Activated CD4-positive, alpha-beta T cell treated with anti-CD3 and anti-CD28 coated beads, Interleukin-2, Interleukin-6, amounts not matched to agents 100 ng/mL and 50 ng/mL, durations not matched to agents 16 hours and 8 hours (primary cell): Measurements from ENCODE around the gene NKIRAS1.

Experiments
- DNase-seq: peaks from one replicate; pipeline ENCODE4 v3.0.0-alpha.2; 2020

The NKIRAS1 gene

DNA sequence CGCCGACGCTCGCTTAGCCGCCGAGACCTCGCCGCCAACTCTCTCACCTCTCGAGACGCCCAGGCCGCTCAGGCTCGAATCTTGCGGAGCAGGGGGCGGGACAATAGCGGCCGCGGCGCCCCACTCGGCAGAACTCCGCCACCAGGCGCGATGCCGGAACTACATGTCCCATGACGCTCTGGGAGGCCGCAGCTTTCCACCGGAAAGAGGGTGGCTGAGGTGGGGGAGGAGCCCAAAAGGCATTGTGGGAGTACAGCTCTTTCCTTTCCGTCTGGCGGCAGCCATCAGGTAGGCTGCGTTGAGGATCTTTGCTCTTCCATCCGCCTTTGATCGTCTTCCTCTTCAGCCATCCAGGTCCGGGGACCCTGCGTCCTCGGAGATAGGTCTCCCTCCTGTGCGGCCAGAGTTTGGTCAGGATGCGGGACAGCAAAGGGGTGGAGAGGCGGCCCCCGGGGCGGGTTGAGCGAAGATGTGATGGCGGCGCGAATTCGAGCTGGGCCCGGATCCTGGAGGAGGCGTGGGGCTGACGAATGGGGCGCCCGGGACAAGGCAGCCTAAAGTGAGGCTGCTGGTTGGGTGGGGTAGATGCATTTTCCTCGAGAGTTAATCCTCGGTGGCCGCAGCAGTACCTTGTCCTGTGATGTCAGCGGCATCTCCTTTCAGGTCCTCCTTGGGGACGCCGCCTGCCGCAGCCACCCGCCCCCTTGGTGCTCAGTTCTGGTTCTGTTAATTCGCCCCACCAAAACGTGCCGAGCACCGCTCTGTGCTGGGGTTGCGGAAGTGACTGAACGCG is at the start of gene NKIRAS1, which contains the start of gene RPL15:
TSS of gene NKIRAS1 (minus strand) at position 105 of the 793 bp plus-strand sequence. CDS start 6,086 bp downstream, outside the sequence.
TSS of gene RPL15 (plus strand) at position 247 of the 793 bp plus-strand sequence. CDS start 728 bp downstream, outside the sequence.
- DNase-seq, result peak; percentile 98

DNA sequence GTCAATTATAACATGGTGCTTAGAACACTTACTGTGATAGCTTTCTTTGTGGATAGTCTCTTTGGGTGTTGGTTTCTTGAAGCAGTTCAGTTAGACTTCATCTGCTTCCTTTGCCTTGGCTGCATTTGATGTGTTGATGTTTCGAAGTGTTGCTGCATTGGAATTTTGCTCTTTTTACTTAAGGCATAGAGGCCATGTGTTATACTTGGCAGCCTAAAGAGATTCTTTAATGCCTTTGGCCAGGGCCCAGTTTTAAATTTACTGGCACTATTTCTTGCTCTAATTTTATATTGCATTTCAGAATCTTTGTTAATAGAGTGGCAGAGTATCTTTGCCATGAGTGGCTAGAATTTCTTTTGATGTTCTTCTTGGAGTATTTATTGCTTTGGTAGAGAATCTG is 49.5 kb upstream of the NKIRAS1 start:
- DNase-seq, result no peak

DNA sequence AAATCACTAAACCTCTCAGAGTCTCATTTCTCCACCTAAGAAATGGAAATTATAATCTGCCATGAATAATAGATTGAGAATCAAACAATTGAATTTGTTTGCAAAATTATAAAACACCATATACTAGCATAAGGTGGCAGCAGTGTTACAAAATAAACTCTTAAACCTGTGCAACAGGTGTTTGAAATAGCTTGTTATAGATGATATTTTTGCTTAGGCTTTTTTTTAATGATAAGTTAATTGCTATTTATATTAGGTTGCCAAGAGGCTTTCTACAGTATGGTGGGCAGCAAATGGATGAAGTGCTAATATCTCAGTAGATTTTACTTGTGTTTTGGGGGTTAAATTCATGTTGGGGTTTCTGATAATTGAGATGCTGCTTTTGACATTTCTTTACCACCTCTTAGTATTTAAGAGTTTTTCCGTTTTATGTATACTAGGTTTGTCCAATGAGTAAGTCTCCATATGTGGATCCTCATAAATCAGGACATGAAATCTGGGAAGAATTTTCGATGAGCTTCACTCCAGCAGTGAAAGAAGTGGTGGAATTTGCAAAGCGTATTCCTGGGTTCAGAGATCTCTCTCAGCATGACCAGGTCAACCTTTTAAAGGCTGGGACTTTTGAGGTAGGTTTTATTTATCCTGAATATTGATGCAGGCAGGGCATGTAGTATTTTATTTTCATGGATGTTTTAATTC is 47.9 kb upstream of the NKIRAS1 start:
- no peak for DNase-seq

DNA sequence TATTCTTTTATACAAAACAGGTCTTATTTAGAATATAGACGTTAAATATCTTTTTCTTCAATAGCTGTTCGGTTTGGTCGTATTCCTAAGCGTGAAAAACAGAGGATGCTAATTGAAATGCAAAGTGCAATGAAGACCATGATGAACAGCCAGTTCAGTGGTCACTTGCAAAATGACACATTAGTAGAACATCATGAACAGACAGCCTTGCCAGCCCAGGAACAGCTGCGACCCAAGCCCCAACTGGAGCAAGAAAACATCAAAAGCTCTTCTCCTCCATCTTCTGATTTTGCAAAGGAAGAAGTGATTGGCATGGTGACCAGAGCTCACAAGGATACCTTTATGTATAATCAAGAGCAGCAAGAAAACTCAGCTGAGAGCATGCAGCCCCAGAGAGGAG is 45.1 kb upstream of the NKIRAS1 start:
- DNase-seq, result no peak

DNA sequence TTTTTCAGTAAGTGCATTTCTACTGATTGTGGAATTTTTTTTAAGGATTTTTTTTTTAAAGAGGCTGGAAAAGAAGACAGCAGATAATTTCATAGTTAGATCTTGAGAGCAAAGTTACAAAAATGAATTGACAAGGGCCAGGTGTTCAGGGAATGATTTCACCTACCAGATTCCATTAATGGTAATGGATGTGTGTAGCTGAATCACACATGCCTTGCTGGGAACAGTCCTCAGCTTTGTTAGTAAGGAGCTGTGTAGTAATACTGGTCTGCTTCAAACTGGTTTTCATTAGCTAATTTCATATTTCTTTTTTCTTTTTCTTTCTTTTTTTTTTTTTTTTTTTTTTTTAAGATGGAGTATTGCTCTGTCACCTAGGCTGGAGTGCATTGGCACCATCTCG is 44.3 kb upstream of the NKIRAS1 start:
- DNase-seq, result no peak

DNA sequence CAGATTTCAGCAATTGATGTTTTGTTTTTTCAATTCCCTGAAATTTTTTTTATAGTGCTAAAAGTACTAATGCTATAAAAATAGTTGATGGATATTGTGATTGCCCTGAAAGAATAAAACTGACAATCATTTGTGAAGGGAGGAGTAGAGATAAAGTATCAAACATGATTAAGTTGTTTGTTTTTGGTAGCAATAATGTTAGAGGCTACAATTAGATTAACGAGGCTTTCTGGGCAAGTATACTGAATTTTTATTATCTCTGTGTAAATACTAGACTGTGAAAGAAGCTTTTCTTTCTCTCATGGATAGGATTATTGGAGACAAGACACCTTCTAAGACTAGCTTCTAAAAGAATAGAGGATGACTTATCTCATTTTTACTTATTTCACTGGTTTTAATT is 43.9 kb upstream of the NKIRAS1 start:
- no peak for DNase-seq

DNA sequence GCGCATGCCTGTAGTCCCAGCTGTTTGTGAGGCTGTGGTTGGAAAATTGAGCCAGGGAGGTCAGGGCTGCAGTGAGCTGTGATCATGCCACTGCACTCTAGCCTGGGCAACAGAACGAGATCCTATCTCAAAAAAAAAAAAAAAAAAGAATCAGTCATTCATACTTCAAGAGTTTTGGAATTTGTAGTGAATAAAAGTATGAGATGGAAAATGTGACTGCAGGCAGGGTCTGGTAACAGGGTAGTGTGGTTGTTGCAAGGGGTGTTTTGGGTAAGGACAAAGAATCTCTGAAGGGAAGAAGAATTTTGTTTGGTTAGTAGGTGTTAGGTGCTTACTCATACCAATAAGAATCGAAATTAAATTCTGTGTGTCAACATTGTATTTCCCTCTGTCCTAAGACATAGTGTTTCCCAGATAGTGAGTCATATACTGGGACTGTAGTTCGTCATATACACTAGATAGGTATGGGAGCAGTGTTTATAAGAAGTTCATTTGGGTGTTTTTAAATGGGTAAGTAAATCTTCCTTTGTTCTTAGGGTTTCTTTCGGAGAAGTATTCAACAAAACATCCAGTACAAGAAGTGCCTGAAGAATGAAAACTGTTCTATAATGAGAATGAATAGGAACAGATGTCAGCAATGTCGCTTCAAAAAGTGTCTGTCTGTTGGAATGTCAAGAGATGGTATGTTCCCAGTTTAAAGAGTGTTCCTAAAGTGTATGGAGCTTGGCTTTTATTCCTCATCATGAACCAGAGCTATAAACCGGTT is 42.5 kb upstream of the NKIRAS1 start:
- DNase-seq, result peak; percentile 66

DNA sequence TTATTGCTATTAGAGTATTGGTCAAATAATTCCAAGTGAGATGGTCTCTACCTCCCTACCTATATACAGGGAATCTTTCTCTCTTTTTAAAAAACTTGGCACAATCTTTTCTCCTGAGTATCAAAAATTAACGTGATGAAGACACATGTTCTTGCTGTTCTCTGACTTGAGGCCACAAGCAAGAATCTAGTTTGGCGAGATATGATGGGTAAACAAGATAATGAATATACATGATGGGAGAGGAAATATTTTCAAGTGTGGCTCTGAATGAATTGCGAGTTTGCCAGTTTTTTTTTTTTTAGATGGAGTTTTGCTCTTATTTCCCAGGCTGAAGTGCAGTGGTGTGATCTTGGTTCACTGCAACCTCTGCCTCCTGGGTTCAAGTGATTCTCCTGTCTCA is 39.9 kb upstream of the NKIRAS1 start:
- DNase-seq, result no peak

DNA sequence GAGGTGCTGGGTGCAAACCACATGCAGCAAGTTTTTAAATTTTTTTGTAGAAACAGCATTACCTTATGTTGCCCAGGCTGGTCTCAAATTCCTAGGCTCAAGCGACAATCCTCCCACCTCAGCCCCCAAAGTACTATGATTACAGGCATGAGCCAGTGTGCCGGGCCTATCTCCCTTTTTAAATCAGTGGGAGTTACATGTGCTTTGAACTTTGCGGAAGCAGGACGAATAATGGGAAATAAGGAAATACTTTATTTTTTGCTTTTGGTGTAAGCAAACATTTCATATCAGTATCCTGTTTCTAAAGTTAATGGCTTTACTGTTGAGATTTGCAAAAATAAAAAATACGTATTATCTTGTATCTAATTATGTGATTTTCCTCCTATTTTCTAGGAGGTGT is 37.4 kb upstream of the NKIRAS1 start:
- DNase-seq, result no peak

DNA sequence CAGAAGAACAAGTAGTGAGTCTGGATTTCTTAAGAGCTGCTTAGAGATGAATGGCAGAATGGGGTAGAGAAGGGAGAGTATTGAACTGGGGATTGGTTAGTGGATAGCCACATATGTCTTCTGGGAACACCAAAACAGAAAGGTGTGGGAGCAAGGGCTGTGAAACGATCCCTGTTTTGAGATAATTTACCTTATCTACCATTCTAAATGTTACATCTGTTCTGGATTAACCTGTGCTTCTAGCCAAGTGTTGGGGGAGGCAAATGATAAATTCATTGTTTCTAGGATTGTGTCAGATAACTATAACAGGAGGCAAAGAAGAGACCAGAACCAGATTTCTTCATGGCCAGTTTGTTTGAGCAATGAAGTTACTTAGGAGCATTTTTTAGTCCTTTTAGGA is 36.7 kb upstream of the NKIRAS1 start:
- DNase-seq, result no peak

DNA sequence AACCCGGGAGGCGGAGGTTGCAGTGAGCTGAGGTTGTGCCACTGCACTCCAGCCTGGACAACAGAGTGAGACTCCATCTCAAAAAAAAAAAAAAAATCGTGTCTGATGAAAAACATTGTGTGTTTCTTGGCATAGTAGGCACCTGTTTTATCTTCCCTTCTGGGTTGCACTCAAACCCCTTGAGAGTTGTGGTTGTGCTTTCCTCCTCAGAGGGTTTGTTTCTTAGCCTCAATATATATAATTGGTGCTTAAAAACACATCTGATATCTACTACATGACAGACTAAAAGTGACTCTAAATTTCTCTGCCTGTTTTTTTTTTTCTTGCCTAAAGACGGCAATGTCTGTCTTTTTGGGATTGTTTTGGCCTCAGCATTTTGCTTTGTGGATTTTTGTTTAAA is 35.9 kb upstream of the NKIRAS1 start:
- no peak for DNase-seq

DNA sequence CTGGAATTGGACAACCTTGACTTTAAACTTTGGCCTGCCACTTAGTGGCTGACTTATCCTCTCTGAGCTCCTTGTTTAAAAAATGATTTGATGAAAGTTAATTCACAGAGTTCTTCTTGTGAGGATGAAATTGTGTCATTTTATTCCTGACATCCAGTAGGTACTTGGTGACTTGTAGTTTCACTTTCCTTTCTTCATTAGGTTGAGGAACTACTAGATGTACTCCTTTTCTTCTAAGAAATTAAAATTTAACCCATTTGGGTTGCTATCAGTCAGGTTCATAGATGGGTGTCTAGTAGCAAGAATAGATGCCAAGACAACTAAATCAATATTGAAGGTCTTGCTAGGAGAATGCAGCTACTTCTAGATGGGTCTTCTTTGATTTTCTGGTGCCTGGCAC is 33.5 kb upstream of the NKIRAS1 start:
- DNase-seq, result no peak

DNA sequence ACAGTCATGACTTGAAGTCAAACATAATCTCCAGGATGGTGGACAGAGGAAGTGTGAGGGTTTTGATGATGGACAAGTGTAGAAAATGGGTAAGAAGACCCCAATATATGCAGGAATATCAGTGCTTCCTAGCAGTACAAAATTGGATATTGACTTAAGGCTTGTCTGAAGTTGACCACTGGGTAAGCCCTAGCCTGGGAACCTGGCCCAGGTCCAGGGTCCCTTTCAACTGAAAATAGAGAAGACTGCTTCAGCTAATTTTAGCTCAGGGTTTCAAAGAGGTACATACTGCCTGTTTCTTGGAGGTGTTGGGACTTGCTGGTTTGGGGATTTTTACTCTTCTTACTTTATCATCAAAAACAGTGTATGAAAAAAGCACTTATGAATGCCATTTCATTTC is 33.0 kb upstream of the NKIRAS1 start:
- no peak for DNase-seq

DNA sequence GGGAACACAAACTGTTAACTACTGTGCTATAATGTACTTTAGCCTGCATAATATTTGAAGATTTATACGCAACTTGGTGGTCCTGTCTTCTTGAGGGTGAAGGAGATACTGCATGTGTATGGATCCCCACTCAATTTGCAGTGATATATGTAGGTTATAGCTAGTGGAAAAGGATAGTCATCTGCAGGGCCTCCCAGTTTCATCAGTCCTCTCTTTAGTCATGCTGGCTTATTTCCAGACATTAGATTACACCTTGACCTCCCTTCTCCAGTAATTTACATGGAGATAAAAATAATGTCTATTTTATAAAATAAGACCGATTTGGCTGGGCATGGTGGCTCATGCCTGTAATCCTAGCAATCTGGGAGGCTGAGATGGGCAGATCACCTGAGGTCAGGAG is 32.0 kb upstream of the NKIRAS1 start:
- no peak for DNase-seq

DNA sequence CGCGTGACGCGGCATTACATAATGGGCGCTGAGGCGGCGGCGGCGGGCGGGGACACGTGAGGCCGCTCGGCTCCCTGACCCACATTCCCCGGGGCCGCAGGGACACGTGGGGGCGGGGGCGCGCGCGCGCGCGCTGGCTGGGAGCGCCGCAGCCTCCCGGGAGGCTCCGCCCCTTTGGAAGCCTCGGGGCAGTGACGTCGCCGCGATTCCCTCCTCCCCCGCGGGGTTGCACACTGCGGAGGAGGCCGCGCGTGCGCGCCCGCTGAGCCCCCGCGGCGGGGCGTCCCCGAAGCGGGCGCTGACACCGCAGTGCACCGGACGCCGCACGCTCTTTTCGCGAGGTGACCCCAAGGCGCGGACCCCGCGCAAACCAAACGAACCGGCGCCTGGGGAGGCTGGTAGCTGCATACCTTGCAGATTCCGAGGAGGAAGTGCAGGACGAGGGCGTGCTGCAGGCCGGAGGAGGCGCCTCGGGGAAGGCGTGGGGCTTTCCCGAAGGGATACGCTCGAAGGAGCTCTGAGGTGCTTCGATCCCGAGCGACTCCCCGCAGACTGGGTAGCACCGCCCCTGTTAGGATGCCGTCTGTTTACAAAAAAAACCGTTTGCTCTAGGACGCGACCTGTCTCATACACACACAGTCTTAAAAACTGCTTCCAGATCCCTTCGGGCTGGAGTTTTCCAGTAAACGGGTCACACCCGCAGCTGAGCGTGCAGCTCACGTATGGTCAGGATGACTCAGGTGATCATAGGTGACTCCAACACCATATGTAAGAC is 29.3 kb upstream of the NKIRAS1 start:
- peak; percentile 97 for DNase-seq

DNA sequence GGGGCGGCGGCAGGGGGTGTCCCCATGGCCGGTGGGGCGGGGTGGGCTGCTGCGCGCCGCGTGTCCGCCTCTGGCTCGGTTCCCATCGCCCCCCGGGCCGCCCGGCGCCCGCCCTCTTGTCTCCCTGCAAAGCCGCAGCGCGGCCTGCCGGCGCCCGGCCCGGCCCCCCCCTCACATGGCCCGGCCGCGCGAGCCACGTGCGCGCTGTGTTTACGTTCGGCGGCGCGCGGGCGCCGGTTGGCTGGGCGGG is 28.8 kb upstream of the NKIRAS1 start:
- DNase-seq, result no peak

DNA sequence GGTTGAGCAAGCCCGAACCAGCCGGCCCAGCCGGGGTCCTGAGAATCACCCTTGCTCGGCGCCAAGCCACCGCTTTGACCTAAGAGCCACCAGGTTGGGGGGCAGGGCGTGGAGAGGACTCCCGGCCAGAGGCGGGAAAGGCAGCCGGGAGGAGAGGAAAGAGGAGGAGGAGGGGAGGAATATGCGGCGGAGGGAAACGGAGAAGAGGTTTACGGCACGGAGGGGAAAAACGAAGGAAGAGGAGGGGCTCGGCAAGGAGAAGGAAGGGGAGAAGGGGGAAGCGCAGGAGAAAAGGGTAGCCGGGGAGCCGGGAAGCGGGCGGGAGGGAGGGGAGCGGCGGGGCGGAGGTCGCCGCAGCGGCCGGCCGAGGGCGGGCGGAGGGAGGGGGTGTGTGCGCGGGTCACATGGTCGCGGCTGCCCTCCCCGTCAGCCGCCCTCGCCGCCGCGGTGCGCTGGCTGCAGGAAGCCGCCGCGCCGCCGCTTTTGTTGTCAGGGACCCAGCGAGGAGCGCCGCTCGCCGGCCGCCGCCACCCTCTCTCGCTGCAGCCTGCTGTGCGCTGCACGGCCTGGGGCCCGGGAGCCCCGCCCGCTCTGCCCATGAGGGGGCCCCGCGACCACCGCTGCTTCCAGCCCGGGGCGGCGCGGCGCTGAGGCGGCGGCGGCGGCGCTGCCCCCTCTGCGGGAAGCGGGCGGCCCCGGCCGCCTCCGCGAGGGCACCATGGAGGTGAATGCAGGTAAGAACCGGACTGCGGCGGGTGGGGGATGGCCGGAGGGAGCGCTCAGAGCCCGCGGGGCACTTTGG is 28.3 kb upstream of the NKIRAS1 start, which contains the start of gene NR1D2:
TSS of gene NR1D2 (plus strand) at position 426 of the 802 bp plus-strand sequence. CDS start at position 719, 293 bp downstream.
- DNase-seq, result peak; percentile 81

DNA sequence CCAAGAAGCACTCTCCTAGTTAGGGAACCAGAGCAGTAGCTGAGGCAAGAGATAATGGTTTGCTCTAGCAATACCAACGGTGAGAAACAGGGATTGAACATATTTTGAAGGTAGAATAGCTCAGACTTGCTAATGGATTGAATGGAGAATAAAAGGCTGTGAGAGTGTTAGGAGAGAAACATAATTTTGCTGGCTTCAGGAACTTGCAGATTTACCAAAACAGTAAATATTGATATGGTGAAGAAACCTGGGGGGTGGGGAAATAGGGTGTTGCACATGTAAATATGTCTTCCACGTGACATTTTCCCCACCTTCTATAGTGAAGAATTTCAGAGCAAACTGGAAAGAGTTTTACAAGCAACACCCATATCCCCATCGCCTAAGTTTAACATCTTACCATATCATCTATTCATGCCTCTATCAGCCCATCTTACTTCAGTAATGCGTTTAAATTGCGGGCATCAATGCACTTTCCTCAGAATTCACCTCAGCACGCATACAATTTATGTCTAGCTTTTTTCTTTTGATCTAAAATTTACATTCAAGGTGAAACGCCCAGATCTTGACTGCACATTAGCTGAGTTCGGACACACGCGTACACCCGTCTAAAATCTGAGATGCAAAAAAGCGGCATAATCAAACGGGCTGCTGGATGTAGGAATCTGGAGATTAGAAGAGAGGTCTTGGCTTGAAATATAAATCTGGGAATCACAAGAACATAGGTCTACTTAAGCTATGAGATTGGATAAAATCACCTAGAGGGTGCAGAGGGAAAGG is 27.4 kb upstream of the NKIRAS1 start:
- no peak for DNase-seq

DNA sequence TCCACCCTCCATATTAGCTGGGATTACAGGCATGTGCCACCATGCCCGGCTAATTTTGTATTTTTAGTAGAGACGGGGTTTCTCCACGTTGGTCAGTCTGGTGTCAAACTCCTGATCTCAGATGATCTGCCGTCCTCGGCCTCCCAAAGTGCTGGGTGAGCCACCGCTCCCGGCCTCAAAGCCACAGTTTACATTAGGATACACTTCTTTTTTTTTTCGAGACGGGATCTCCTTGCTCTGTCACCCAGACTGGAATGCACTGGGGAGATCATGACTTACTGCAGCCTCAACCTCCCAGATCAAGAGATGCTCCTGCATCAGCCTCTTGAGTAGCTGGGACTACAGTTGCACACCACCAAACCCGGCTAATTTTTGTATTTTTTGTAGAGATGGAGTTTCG is 25.8 kb upstream of the NKIRAS1 start:
- no peak for DNase-seq

DNA sequence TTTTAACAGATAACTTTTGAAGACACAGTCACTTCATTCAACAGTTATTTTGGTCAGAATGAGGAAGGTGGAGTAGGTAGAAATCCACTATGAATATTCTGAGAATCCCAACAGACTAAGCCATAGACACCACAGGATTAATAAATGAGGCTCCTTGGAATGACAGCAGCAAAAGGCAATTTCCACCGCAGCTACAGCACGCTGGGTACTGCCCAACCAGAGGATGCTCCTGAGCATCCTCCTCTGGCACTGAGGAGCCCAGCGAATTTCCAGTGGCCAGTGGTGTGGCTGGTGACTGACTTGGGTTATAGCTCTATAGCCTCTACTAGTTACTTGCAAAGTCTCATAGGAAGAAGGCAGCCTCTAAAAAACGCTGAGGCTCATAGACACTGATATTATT is 24.6 kb upstream of the NKIRAS1 start:
- no peak for DNase-seq

DNA sequence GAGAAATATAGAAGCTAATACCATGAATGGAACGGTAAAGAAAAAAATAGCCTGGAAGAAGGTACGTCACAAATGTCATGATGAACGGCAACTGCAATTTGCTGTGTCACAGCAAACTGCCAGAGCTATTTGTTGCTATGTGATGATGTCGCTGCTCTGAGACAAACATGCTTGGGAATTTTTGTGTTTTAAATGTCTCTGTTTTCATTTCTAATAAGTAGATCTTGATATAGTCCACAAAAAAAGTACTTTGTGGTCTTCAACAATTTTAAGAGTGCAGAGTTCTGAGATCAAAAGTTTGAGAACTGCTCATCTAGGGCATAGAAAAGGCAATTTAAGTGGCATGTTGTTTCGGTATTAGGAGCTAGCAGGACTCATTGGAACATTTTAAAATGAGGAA is 24.0 kb upstream of the NKIRAS1 start:
- no peak for DNase-seq
